Esophagus squamous epithelium (tissue), 5 donors: Measurements from ENCODE around the gene OR56A1. TPM values are rescaled to one million over a fixed set of nuclear protein-coding genes. Genes with fewer than 3 reads are reported as not detected.

Source experiments
- DNase-seq: peaks from one replicate; lab custom pipeline; 2025; lab: John Stamatoyannopoulos, UW
- H3K27ac ChIP-seq, 4 donors: fragments of 200-600 bp; sonication (generic); one replicate each; pipeline ENCODE4 v1.5.1; 2016 to 2019; ENCODE audit warnings: mild to moderate bottlenecking in 1 of 4
- H3K27me3 ChIP-seq, 4 donors: fragments of 200-600 bp; sonication (generic); 1 replicate in 3 of 4; 2 replicates in 1 of 4; pipeline versions ENCODE4 v1.5.1 to v1.6.0; 2017 to 2021; ENCODE audit warnings: antibody characterized with exemption in 1 of 4
- H3K36me3 ChIP-seq, 3 donors: fragments of 200-600 bp; sonication (generic); one replicate each; pipeline ENCODE4 v1.5.1; 2016 to 2019
- H3K4me1 ChIP-seq, 3 donors: fragments of 200-600 bp; sonication (generic); one replicate each; pipeline ENCODE4 v1.5.1; 2017 to 2019
- H3K4me3 ChIP-seq, 4 donors: fragments of 200-600 bp; sonication (generic); 1 replicate in 3 of 4; 2 replicates in 1 of 4; pipeline ENCODE4 v1.5.1; 2016 to 2019; ENCODE audit warnings: mild to moderate bottlenecking in 2 of 4, moderate library complexity in 1 of 4
- H3K9me3 ChIP-seq, 3 donors: fragments of 200-600 bp; sonication (generic); one replicate each; pipeline ENCODE4 v1.5.1; 2016 to 2019
- CTCF ChIP-seq, 6 experiments: fragments of 450-650 bp in 4 of 6; fragments of 200-600 bp in 2 of 6; sonication (generic) in 2 of 6; IDR thresholded peaks; one replicate each; pipeline ENCODE4 v1.5.1; 2016 to 2019; ENCODE audit warnings: antibody characterized with exemption in 6 of 6, mild to moderate bottlenecking in 4 of 6, moderate library complexity in 4 of 6
- POLR2A ChIP-seq, 4 donors: fragments of 450-650 bp; IDR thresholded peaks; one replicate each; pipeline ENCODE4 v1.6.1; 2017; ENCODE audit warnings: antibody characterized with exemption in 4 of 4, mild to moderate bottlenecking in 4 of 4, moderate library complexity in 3 of 4
- WGBS, 2 donors: methylation state at CpG; one replicate each; pipeline ENCODE4 v1.1.5; 2018; 5-methylcytosine and 5-hydroxymethylcytosine counted together
- intact Hi-C: fragments of 100-400 bp; cut with DNase I; formaldehyde crosslinking; loops from one replicate; pipeline ENCODE4 v1.15.0; 2022
- total RNA-seq, 4 donors: library from RNA; depleted of rRNA; stranded (reverse); fragments of >200 nt; gene quantifications; one replicate each; pipeline ENCODE4 v1.1.0, GENCODE V29; 2016
- donor health status: DM: yes; HTN: yes; CAD: no.

The OR56A1 gene
- total RNA-seq, 4 donors from 2014 or later, result not detected

- DNase-seq, result no peak
- no peak overlapping the region for H3K4me3 ChIP-seq
- H3K9me3 ChIP-seq, result no peaks in the 10 kb centered on the region
- no peak for TF ChIP-seq POLR2A (IDR thresholded peaks at IDR 0.05)
- peak in 4 of 6 experiments; percentile 28 to 59 (median 38) for TF ChIP-seq CTCF (IDR thresholded peaks at IDR 0.05)
- WGBS, 2 donors, result 44 to 53% methylated on average over 3 of the region's 3 CpGs
- H3K27me3 ChIP-seq, result no peaks in the 10 kb centered on the region
- intact Hi-C loops, result no loop called here
- H3K27ac ChIP-seq, result no peak overlapping the region
- no peaks in the 10 kb centered on the region for H3K4me1 ChIP-seq
- no peaks in the 10 kb centered on the region for H3K36me3 ChIP-seq
These were observed 37.8 kb downstream of the OR56A1 start for GRCh38 chr11:5992604-5993251.

- WGBS, 2 donors, result 53 to 54% methylated on average over 3 of the region's 3 CpGs
- Histone ChIP-seq H3K4me1 (no peaks in the 10 kb centered on the region), H3K36me3 (no peaks in the 10 kb centered on the region), H3K27ac (no peak overlapping the region), H3K4me3 (no peak overlapping the region), H3K27me3 (no peaks in the 10 kb centered on the region), H3K9me3 (no peaks in the 10 kb centered on the region)
- no peak for DNase-seq
- intact Hi-C loops, result no loop called here
- TF ChIP-seq POLR2A (IDR thresholded peaks at IDR 0.05), result no peak
- TF ChIP-seq CTCF (IDR thresholded peaks at IDR 0.05), result no peak
These were observed 38.4 kb downstream of the OR56A1 start for GRCh38 chr11:5992150-5992549.

- no peaks in the 10 kb centered on the region for H3K27me3 ChIP-seq
- intact Hi-C loops, result no loop called here
- H3K4me3 ChIP-seq, result no peak overlapping the region
- no peak for DNase-seq
- no peak overlapping the region for H3K27ac ChIP-seq
- no peaks in the 10 kb centered on the region for H3K4me1 ChIP-seq
- WGBS, 2 donors, result 53 to 59% methylated on average over 4 of the region's 4 CpGs
- H3K9me3 ChIP-seq, result no peaks in the 10 kb centered on the region
- TF ChIP-seq POLR2A (IDR thresholded peaks at IDR 0.05) (no peak), CTCF (IDR thresholded peaks at IDR 0.05) (no peak)
- H3K36me3 ChIP-seq, result no peaks in the 10 kb centered on the region
These were observed 41.4 kb downstream of the OR56A1 start for GRCh38 chr11:5989203-5989602.

- Histone ChIP-seq H3K9me3 (no peaks in the 10 kb centered on the region), H3K4me1 (no peaks in the 10 kb centered on the region), H3K4me3 (no peak within 1 kb of the TSS), H3K36me3 (no peaks in the 10 kb centered on the region), H3K27me3 (no peaks in the 10 kb centered on the region), H3K27ac (no peak within 1 kb of the TSS)
- TF ChIP-seq POLR2A (IDR thresholded peaks at IDR 0.05) (no peak), CTCF (IDR thresholded peaks at IDR 0.05) (no peak)
- intact Hi-C loops, result no loop called here
- no peak for DNase-seq
- WGBS, 2 donors, result 22 to 45% methylated on average over 1 of the region's 1 CpG
These were observed 43.7 kb downstream of the OR56A1 start, which contains the start of gene OR52L1 for GRCh38 chr11:5986885-5987284. Gene OR52L1, minus strand, starts transcription at chr11:5986985. Its CDS starts 55 bp downstream, at chr11:5986930.

GRCh38 chr11:5983443-5983842, 47.1 kb downstream of the OR56A1 start:
- no peak for DNase-seq
- Histone ChIP-seq H3K9me3 (no peaks in the 10 kb centered on the region), H3K4me1 (no peaks in the 10 kb centered on the region), H3K27ac (no peak overlapping the region), H3K4me3 (no peak overlapping the region), H3K36me3 (no peaks in the 10 kb centered on the region), H3K27me3 (no peaks in the 10 kb centered on the region)
- intact Hi-C loops, result no loop called here
- 38 to 58% methylated on average over 1 of the region's 1 CpG for WGBS, 2 donors
- no peak for TF ChIP-seq CTCF (IDR thresholded peaks at IDR 0.05)
- no peak for TF ChIP-seq POLR2A (IDR thresholded peaks at IDR 0.05)
